ENCODE measurements around the gene SEMA5B. TPM values are rescaled to one million over a fixed set of nuclear protein-coding genes. Genes with fewer than 3 reads are reported as not detected.

The SEMA5B gene
- polyA plus RNA-seq, 1 experiment, result not detected

DNA sequence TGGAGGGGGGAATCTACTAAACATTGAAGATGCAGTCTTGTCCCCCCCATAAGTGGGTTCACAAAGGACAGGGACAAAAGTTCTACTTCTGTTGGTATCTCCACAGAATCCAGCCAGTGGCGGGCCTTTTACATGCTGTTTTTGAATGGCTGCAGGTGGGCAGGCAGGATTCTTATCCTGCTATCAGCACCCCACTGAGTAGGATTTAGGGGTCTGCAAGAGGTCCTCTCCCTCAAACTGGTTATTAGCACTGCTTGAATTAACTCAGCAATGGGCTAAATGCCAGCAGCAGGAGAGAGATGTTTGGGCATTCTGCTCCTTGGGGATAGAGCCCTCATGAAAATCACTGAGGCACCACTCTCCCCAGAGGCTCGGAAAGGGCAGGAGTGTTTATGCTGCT lies 40.3 kb downstream of the SEMA5B start:
- Histone ChIP-seq H3K4me3 (ENCODE audit: low read depth, low read length) (no peak overlapping the region), H3K36me3 (ENCODE audit: control insufficient read depth, insufficient read depth, low read length) (no peaks in the 10 kb centered on the region), H3K27me3 (ENCODE audit: control insufficient read depth, insufficient read depth, low read length) (peaks cover 74% of the 10 kb centered on the region)
- TF ChIP-seq, protein P1, sequence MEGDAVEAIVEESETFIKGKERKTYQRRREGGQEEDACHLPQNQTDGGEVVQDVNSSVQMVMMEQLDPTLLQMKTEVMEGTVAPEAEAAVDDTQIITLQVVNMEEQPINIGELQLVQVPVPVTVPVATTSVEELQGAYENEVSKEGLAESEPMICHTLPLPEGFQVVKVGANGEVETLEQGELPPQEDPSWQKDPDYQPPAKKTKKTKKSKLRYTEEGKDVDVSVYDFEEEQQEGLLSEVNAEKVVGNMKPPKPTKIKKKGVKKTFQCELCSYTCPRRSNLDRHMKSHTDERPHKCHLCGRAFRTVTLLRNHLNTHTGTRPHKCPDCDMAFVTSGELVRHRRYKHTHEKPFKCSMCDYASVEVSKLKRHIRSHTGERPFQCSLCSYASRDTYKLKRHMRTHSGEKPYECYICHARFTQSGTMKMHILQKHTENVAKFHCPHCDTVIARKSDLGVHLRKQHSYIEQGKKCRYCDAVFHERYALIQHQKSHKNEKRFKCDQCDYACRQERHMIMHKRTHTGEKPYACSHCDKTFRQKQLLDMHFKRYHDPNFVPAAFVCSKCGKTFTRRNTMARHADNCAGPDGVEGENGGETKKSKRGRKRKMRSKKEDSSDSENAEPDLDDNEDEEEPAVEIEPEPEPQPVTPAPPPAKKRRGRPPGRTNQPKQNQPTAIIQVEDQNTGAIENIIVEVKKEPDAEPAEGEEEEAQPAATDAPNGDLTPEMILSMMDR (IDR thresholded peaks at IDR 0.05; ENCODE audit: insufficient read depth, low read depth, low read length), result no peak
- CTCF ChIA-PET, result no interaction called here
- DNase-seq (ENCODE audit: low read depth), result no peak
- POLR2A ChIA-PET, result no interaction called here

DNA sequence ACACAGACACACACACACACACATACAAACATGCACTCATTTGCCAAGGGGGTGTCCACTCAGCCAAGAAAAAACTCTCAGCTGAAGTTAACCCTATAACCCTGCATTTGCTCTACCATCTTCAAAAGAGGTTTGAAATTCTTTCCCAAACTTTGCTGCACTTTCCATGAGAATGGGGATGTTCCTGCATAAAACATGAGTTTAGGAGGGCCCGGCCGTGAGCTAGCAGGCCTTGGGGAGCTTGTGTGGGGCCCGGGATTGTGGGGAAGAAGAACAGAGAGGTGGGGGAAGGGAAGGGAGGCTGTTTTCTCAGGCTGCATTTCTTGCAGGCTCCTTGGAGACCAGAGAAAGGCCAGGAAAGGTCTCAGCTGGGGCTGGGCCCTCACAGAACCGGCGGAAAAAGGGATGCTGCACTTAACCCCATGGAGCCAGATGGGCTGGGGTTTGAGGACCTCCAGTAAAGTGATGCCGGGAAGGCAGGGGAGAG lies 40.8 kb downstream of the SEMA5B start:
- TF ChIP-seq, protein P1 (IDR thresholded peaks at IDR 0.05; ENCODE audit: insufficient read depth, low read depth, low read length), result no peak
- ChIA-PET CTCF (no interaction called here), POLR2A (no interaction called here)
- Histone ChIP-seq H3K36me3 (ENCODE audit: control insufficient read depth, insufficient read depth, low read length) (no peaks in the 10 kb centered on the region), H3K27me3 (ENCODE audit: control insufficient read depth, insufficient read depth, low read length) (peaks cover 72% of the 10 kb centered on the region), H3K4me3 (ENCODE audit: low read depth, low read length) (no peak overlapping the region)
- no peak for DNase-seq (ENCODE audit: low read depth)

DNA sequence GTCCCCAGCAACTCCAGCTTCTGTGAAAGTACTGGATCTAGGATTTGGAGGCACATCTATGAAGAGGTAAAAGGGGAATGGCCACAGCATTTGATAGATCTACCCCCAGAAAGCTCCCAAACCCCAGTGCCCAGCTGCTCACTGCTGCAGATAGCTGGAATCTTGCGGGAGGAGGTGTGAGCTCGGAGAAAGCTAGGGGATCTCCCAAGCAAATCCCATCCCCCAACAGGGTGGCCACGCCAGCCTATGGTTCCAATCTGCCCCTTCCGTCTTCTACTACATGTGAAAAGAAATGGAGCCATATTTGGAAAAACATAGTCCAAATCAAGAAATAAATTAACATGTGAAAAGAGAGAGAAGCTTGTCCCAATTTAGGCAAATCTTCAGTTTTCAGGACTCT lies 42.0 kb downstream of the SEMA5B start:
- no peak overlapping the region for H3K4me3 ChIP-seq (ENCODE audit: low read depth, low read length)
- CTCF ChIA-PET, result interaction anchor here (0.9 kb wide), 1 partner anchor 43 kb away, joined by 3 read pairs; no protein-coding TSS in a partner anchor
- DNase-seq (ENCODE audit: low read depth), result no peak
- POLR2A ChIA-PET, result no interaction called here
- no peaks in the 10 kb centered on the region for H3K36me3 ChIP-seq (ENCODE audit: control insufficient read depth, insufficient read depth, low read length)
- TF ChIP-seq, protein P1 (IDR thresholded peaks at IDR 0.05; ENCODE audit: insufficient read depth, low read depth, low read length), result no peak
- peaks cover 73% of the 10 kb centered on the region for H3K27me3 ChIP-seq (ENCODE audit: control insufficient read depth, insufficient read depth, low read length)

DNA sequence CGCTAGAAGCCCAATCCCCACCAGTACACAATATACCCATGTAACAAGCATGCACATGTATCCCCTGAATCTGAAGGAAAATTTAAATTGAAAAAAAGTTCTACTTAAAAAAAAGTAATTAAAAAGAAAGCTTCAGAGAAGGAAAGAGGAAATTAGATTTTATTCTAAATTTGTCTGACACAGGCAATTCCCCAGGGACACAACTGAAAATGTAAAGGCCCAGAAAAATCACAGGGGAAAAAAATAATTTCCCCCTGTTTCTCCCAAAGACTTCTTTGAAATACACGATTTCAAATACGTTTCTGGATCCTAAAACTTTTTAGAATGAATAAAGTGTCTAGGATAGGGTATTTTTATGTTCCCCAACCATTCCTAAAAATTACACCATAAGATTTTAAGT lies 42.9 kb downstream of the SEMA5B start:
- ChIA-PET POLR2A (no interaction called here), CTCF (no interaction called here)
- DNase-seq (ENCODE audit: low read depth), result no peak
- no peak overlapping the region for H3K4me3 ChIP-seq (ENCODE audit: low read depth, low read length)
- H3K27me3 ChIP-seq (ENCODE audit: control insufficient read depth, insufficient read depth, low read length), result peaks cover 69% of the 10 kb centered on the region
- TF ChIP-seq, protein P1 (IDR thresholded peaks at IDR 0.05; ENCODE audit: insufficient read depth, low read depth, low read length), result no peak
- H3K36me3 ChIP-seq (ENCODE audit: control insufficient read depth, insufficient read depth, low read length), result no peaks in the 10 kb centered on the region

DNA sequence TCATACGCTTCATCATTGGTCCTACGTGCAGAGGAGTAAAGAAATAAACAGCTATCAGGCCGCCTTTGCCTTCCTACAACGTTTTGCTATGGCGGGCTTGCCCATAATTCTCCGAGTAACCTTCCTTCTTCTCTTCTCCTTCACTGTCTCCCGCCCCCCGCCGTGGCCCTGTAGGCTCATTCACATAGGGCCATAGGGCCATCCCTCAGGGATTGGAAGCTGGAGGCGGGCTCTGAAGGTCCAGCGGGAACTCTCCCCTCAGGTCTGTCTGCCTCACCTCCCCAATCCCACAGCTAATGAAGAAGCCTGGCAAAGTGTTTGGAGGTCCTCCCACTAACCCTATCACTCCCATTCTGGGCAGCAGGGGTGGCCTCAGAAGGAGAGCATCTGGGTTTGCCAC lies 43.6 kb downstream of the SEMA5B start:
- H3K27me3 ChIP-seq (ENCODE audit: control insufficient read depth, insufficient read depth, low read length), result peaks cover 66% of the 10 kb centered on the region

More for the DNA sequence above, 43.6 kb downstream of the SEMA5B start:
- TF ChIP-seq, protein P1 (IDR thresholded peaks at IDR 0.05; ENCODE audit: insufficient read depth, low read depth, low read length), result no peak
- CTCF ChIA-PET, result interaction anchor here (1.1 kb wide), 1 partner anchor 11 kb away, joined by 3 read pairs; no protein-coding TSS in a partner anchor
- DNase-seq (ENCODE audit: low read depth), result no peak
- POLR2A ChIA-PET, result no interaction called here
- Histone ChIP-seq H3K36me3 (ENCODE audit: control insufficient read depth, insufficient read depth, low read length) (no peaks in the 10 kb centered on the region), H3K4me3 (ENCODE audit: low read depth, low read length) (no peak overlapping the region)

All from BJ (cell line).